ENCODE results near the gene CEP20.

DNA sequence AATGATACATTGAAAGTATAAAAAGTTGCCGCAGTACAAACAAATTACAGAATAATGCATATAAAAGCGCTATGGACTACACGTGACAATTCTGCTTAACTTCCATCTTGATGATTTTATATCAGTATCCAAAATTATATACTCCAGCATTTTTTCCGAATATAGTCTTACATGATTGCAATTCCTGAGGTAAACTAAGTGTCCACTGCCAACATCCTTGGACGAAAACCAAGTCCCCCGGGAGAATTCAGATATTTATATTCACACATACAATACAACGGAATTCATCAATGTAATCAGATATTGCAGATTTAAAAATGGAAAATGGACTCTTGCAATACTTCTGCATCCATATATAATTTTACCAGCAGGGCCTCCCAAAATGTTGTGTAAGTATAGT lies 22.7 kb downstream of the CEP20 start:
- TF ChIP-seq FOXJ3 (CRISPR knock-in tag; IDR thresholded peaks at IDR 0.05) = no peak
- TF ChIP-seq, protein P1, sequence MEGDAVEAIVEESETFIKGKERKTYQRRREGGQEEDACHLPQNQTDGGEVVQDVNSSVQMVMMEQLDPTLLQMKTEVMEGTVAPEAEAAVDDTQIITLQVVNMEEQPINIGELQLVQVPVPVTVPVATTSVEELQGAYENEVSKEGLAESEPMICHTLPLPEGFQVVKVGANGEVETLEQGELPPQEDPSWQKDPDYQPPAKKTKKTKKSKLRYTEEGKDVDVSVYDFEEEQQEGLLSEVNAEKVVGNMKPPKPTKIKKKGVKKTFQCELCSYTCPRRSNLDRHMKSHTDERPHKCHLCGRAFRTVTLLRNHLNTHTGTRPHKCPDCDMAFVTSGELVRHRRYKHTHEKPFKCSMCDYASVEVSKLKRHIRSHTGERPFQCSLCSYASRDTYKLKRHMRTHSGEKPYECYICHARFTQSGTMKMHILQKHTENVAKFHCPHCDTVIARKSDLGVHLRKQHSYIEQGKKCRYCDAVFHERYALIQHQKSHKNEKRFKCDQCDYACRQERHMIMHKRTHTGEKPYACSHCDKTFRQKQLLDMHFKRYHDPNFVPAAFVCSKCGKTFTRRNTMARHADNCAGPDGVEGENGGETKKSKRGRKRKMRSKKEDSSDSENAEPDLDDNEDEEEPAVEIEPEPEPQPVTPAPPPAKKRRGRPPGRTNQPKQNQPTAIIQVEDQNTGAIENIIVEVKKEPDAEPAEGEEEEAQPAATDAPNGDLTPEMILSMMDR (IDR thresholded peaks at IDR 0.05) = no peak
- no peak for TF ChIP-seq NFIC (IDR thresholded peaks at IDR 0.05; ENCODE audit: borderline replicate concordance)
